H1 (cell line): ENCODE data around the gene PRIMA1. TPM values are rescaled to one million over a fixed set of nuclear protein-coding genes. Genes with fewer than 3 reads are reported as not detected.
A peak's percentile ranks its signal among the peaks of the same experiment; 100 is the strongest.

Experiments
- CBX5 ChIP-seq: fragments of 300-800, 300-1000 bp; sonication (generic); IDR thresholded peaks from 2 replicates; pipeline ENCODE4 v1.7.1; 2016; ENCODE audit warnings: antibody characterized with exemption, low read length, low read depth
- EZH2 ChIP-seq: fragments of 200-600 bp; sonication (generic); IDR thresholded peaks from 2 replicates; pipeline ENCODE4 v1.7.1; 2012; ENCODE audit warnings: low read depth, mild to moderate bottlenecking, moderate library complexity, low read length, inconsistent platforms; ENCODE audit not compliant: severe bottlenecking
- JUN ChIP-seq: IDR thresholded peaks from 2 replicates; pipeline ENCODE4 v1.6.1; 2011; ENCODE audit warnings: low read depth, mild to moderate bottlenecking, improper control_type of control experiment, low read length
- KDM4A ChIP-seq: IDR thresholded peaks from one replicate; pipeline ENCODE4 v1.7.1; 2012; ENCODE audit warnings: low read depth, mild to moderate bottlenecking, moderate library complexity, low read length, inconsistent platforms; ENCODE audit not compliant: severe bottlenecking
- SP4 ChIP-seq: IDR thresholded peaks from 2 replicates; pipeline ENCODE4 v1.6.1; 2012; ENCODE audit warnings: low read length, inconsistent platforms
- TAF1 ChIP-seq: IDR thresholded peaks from 2 replicates; pipeline ENCODE4 v1.6.1; 2011; ENCODE audit warnings: mild to moderate bottlenecking, low read depth, low read length
- TBP ChIP-seq: IDR thresholded peaks from 2 replicates; pipeline ENCODE4 v1.6.1; 2011; ENCODE audit warnings: low read depth, low read length, improper control_type of control experiment
- polyA plus RNA-seq, 7 experiments: library from polyadenylated mRNA; depleted of rRNA in 3 of 7; stranded (reverse) in 5 of 7; unstranded in 2 of 7; fragments of >200 nt in 5 of 7; fragments of 200-250 nt in 2 of 7; gene quantifications; 1 replicate in 5 of 7; 2 replicates in 1 of 7; 4 replicates in 1 of 7; pipeline versions ENCODE4 v1.2.1 to v1.2.3, GENCODE V29; 2011 to 2013; ENCODE audit warnings: missing spikeins in 2 of 7, mixed read lengths in 2 of 7
- total RNA-seq: library from RNA; stranded (reverse); fragmentation: NEBNext Ultra II Directional; extraction: Animal tissue kit (Norgen Biotek cat#: 25700); gene quantifications from 2 replicates; pipeline ENCODE4 v1.2.1, GENCODE V29; 2021
- TF ChIP-seq, protein P1 (sequence below): fragments of 300-600 bp; sonication (generic); IDR thresholded peaks from 2 replicates; pipeline ENCODE4 v1.7.1; 2012; ENCODE audit warnings: low read length, moderate library complexity, mild to moderate bottlenecking, inconsistent platforms; ENCODE audit not compliant: insufficient replicate concordance
- TF ChIP-seq, protein P2 (sequence below): IDR thresholded peaks from 2 replicates; pipeline ENCODE4 v1.6.1; 2011; ENCODE audit warnings: low read depth, mild to moderate bottlenecking, low read length; ENCODE audit not compliant: insufficient read depth

Gene PRIMA1
- total and polyA plus RNA-seq, 2 of the 8 experiments (the other 6 are each of a cell fraction or from before 2014, with no cell fraction given), result 2.8 to 4.5 TPM

DNA sequence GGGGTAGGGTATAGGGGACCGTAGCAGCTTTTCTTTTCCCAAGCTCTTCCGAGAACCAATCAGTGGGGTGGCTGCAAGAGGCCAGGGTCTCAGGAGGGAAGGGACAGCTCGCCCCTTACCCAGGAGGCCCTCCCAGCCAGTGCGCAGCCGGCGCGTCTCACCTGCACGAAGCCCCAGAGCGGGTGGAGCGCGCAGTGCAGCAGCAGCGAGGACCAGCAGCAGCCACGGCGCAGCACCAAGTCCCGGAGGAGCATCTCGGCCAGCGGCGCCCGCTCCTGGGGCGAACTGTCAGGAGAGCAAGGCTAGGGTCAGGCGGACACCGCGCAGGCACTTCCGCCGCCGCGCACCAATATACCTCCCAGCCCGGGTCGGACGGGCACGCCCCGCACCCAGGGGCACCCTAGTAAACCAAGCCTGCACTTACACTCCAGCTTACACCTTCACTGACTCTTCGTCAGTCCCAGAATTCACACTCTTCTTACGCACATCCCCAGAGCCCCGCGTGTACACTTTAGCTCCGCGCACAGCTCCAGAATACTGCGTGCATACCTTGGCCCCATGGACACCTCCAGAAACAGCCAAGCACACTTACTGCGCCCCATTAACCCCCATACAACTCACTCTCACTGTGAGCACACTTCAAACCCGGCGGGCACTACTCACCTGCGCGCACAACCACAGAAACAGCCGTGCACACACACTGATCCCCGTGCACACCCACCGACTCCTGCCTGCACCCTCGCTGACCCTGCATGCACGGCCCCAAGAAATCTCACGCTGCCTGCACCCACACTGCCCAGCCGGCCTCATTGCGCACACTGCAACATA, 606 bp downstream of the PRIMA1 start (continued):
- TF ChIP-seq, protein P1, sequence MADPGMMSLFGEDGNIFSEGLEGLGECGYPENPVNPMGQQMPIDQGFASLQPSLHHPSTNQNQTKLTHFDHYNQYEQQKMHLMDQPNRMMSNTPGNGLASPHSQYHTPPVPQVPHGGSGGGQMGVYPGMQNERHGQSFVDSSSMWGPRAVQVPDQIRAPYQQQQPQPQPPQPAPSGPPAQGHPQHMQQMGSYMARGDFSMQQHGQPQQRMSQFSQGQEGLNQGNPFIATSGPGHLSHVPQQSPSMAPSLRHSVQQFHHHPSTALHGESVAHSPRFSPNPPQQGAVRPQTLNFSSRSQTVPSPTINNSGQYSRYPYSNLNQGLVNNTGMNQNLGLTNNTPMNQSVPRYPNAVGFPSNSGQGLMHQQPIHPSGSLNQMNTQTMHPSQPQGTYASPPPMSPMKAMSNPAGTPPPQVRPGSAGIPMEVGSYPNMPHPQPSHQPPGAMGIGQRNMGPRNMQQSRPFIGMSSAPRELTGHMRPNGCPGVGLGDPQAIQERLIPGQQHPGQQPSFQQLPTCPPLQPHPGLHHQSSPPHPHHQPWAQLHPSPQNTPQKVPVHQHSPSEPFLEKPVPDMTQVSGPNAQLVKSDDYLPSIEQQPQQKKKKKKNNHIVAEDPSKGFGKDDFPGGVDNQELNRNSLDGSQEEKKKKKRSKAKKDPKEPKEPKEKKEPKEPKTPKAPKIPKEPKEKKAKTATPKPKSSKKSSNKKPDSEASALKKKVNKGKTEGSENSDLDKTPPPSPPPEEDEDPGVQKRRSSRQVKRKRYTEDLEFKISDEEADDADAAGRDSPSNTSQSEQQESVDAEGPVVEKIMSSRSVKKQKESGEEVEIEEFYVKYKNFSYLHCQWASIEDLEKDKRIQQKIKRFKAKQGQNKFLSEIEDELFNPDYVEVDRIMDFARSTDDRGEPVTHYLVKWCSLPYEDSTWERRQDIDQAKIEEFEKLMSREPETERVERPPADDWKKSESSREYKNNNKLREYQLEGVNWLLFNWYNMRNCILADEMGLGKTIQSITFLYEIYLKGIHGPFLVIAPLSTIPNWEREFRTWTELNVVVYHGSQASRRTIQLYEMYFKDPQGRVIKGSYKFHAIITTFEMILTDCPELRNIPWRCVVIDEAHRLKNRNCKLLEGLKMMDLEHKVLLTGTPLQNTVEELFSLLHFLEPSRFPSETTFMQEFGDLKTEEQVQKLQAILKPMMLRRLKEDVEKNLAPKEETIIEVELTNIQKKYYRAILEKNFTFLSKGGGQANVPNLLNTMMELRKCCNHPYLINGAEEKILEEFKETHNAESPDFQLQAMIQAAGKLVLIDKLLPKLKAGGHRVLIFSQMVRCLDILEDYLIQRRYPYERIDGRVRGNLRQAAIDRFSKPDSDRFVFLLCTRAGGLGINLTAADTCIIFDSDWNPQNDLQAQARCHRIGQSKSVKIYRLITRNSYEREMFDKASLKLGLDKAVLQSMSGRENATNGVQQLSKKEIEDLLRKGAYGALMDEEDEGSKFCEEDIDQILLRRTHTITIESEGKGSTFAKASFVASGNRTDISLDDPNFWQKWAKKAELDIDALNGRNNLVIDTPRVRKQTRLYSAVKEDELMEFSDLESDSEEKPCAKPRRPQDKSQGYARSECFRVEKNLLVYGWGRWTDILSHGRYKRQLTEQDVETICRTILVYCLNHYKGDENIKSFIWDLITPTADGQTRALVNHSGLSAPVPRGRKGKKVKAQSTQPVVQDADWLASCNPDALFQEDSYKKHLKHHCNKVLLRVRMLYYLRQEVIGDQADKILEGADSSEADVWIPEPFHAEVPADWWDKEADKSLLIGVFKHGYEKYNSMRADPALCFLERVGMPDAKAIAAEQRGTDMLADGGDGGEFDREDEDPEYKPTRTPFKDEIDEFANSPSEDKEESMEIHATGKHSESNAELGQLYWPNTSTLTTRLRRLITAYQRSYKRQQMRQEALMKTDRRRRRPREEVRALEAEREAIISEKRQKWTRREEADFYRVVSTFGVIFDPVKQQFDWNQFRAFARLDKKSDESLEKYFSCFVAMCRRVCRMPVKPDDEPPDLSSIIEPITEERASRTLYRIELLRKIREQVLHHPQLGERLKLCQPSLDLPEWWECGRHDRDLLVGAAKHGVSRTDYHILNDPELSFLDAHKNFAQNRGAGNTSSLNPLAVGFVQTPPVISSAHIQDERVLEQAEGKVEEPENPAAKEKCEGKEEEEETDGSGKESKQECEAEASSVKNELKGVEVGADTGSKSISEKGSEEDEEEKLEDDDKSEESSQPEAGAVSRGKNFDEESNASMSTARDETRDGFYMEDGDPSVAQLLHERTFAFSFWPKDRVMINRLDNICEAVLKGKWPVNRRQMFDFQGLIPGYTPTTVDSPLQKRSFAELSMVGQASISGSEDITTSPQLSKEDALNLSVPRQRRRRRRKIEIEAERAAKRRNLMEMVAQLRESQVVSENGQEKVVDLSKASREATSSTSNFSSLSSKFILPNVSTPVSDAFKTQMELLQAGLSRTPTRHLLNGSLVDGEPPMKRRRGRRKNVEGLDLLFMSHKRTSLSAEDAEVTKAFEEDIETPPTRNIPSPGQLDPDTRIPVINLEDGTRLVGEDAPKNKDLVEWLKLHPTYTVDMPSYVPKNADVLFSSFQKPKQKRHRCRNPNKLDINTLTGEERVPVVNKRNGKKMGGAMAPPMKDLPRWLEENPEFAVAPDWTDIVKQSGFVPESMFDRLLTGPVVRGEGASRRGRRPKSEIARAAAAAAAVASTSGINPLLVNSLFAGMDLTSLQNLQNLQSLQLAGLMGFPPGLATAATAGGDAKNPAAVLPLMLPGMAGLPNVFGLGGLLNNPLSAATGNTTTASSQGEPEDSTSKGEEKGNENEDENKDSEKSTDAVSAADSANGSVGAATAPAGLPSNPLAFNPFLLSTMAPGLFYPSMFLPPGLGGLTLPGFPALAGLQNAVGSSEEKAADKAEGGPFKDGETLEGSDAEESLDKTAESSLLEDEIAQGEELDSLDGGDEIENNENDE, result no peak
- TF ChIP-seq EZH2, result peak; percentile 70
- no peak for TF ChIP-seq SP4
- TF ChIP-seq JUN, result no peak
- TF ChIP-seq KDM4A, result peak; percentile 11
- TF ChIP-seq TBP, result no peak
- peak; percentile 30; the same call in 1 of the 2 replicates for TF ChIP-seq TAF1
- TF ChIP-seq, protein P2, sequence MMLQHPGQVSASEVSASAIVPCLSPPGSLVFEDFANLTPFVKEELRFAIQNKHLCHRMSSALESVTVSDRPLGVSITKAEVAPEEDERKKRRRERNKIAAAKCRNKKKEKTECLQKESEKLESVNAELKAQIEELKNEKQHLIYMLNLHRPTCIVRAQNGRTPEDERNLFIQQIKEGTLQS, result no peak
- no peak for TF ChIP-seq CBX5
